Hematopoietic multipotent progenitor cell treated with erythropoietin and hydrocortisone succinate and interleukin-3 and kit ligand, for 17 days (in vitro differentiated cells): ENCODE data around the gene LRFN3.
"Not testable (repeated sequence)": the region's sequence is repeated elsewhere in the genome, so short reads cannot be mapped to it uniquely, and the experiment has no call there.

ENCODE experiments used
- DNase-seq: peaks from one replicate; pipeline ENCODE4 v3.0.0-alpha.2; 2015; ENCODE audit warnings: low spot score

Gene LRFN3

DNA sequence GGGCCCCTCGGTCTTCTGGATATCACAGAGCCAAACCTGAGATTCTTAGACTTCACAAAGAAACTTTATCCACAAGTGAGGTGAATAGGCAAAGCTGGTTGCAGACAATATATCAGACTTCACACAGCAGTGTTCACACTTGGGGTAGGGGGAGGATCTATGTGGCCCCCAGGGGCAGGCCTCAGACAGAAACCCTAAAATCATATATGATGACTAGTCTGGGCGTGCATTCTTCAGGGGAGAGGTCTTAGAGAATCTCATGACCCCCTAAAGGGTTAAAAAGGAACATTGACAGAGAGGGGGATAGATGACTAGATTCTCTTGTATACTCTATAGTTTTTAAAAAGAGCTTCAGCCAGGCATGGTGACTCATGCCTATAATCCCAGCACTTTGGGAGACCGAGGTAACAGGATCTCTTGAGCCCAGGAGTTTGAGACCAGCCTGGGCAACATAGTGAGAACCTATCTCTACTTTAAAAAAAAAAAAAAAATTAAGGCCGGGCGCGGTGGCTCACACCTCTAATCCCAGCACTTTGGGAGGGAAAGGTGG is 30.9 kb upstream of the LRFN3 start:
- DNase-seq = no peak

DNA sequence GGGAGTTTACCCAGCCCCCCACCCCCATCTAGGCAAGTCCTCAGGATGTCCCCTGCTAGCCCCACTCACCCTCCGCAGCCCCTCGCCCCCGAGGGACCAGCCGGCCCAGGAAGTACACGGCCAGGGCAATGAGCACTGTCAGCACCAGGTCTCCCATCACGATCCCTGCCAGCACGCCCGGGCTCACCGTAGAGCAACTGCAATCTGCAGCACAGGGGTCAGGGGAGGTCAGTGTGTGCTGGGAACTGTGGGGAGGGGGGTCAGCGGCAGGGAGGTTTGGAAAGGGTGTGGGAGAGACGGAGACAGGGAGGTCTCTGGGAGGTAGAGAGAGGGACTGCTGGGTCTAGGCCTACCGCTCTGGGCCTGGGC is 28.8 kb upstream of the LRFN3 start:
- no peak for DNase-seq

DNA sequence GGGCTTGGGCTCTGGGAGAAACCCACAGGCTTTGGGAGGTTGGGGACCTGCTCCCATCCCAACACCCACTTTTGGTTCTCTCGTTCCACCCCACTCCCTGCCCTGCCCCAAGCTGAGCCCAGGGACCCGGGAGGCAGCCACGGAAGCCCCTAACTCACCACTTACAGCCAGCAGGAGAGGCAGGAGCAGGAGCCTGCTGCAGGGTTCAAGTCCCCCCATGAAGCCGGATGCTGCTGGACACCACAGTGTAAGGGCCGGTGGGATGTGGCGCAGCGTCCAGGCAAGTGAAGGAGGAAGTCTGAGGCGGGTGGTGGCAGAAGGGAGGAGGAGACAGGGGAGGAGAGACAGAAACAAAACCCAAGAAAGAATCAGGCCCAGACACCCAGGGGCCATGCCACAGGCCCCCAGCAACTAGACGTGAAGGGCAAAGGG is 28.1 kb upstream of the LRFN3 start, which contains the start of gene TYROBP:
TYROBP (minus strand) TSS at position 286 of the 432 bp plus-strand sequence; CDS start at position 219, 67 bp downstream.
- DNase-seq = no peak

DNA sequence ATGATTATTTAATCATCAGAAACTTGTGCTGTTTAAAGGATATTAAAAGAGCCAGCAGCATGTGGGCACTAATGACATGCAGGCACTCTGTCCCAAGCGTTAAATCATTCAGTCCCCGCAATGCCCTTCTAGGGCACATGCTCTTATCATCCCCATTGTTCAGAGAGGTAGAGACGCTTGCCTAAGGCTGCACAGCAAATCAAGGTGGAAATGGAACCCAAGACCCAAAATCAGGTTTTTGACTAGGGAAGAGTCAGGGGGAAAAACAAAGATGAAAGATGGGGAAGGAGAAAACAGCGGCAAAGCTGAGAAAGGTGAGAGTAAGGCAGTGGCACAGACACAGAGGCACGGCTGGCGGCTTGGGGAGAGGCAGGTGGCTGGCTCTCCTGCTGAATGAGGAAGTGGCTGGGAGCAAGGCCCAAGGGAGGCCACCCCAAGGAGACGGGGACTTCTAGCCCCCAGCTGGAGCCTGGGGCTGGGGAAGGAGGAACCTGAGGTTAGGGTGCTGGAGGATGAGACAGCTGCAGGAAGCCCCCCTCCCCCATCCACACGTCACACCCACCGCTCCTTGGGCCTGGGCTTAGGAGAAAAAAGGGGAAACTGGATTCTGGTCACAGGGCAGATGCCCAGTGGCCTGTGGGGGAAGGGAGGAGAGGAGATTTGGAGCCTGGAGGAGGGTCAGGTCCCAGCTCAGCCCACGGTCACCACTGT is 27.0 kb upstream of the LRFN3 start:
- DNase-seq = no peak

DNA sequence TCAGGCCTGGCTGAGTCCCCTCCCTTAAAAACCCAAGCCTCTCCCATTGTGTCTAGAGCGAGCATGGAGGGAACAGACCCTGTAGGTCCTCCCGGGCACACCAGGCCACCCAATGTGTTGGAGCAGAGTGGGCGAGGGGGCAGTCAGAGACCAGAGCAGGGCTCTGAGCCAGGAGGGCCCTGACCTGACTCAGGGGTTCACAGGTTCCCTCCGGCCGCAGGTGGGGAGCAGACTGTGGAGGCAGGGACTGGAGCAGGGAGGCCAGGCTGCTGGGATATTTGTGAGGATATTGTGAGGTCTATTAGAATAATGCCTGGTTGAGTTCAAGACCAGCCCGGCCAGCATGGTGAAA is 26.5 kb upstream of the LRFN3 start:
- no peak for DNase-seq

DNA sequence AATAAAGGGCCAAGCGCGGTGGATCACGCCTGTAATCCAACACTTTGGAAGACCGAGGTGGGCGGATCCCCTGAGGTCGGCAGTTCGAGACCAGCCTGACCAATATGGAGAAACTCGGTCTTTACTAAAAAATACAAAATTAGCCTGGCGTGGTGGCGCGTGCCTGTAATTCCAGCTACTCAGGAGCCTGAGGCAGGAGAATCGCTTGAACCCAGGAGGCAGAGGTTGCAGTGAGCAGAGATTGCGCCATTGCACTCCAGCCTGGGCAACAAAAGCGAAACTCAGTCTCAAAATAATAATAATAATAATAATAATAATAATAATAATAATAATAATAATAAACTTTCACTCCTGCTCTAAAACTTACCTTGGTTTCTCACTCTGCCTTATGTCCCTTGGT is 25.8 kb upstream of the LRFN3 start:
- DNase-seq = not testable (repeated sequence)

DNA sequence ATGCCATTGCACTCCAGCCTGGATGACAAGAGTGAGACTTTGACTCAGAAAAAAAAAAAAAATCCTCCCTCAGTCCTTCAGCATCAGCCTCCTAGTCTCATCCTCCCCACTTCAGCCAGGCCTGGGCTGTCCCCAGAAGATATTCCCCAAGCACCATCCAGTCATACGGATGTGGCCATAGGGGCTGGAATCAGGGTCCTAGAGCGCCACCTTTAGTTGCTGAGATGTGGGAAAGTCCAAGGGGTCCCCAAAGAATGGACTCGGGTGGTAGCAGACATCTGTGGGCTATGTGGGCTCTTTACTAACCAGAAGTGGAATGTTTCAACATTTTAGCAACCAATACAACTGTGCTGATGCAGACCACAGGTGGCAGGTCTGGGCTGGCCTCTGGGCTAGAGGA is 25.0 kb upstream of the LRFN3 start:
- no peak for DNase-seq

DNA sequence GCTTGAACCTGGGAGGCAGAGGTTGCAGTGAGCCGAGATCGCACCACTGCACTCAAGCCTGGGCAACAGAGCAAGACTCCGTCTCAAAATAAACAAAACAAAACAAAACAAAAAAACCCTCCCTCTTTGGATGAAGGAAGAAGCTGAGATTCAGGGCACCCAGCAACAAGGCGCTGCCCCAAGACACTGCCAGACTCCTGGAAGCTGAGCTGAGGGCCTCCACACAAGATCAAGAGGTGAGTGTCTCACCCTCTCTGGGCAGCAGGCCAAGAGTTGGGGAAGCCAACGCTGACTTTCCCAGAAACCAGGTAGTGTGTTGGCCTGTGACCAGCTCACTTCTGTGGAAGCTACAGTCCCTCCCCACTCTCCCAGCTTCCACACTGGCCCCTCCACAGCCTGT is 24.4 kb upstream of the LRFN3 start:
- DNase-seq = no peak

DNA sequence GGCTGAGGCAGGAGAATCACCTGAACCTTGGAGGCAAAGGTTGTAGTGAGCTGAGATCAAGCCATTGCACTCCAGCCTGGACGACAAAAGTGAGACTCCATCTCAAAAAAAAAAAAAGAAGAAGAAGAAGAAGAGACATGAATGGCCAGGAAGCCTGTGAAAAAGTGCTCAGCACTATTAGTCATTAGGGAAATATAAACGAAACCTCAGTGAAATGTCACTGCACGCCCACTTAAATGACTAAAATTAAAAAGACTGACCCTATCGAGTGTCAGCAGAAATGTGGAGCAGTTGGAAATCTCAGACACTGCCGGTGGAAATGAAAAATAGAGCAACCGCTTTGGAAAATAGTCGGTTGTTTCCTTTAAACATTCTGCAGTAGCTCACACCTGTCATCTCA is 22.6 kb upstream of the LRFN3 start:
- DNase-seq = no peak

DNA sequence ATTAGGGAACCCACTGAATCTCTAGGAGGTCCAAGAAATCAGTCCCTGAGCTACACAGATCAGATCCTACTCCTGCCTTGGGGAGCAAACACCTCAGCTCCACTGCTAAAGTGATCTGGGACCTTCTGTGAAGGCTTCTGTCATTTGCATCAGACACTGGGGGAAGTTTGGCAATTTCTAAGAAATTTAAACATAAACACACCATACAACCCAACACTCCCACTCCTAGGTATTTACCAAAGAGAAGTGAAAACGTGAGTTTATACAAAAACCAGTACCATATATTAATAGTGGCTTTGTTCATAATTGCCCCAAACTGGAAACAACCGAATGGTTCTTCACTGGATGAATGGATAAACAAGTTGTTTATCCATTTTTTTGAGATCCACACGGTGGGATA is 20.7 kb upstream of the LRFN3 start:
- DNase-seq = no peak

DNA sequence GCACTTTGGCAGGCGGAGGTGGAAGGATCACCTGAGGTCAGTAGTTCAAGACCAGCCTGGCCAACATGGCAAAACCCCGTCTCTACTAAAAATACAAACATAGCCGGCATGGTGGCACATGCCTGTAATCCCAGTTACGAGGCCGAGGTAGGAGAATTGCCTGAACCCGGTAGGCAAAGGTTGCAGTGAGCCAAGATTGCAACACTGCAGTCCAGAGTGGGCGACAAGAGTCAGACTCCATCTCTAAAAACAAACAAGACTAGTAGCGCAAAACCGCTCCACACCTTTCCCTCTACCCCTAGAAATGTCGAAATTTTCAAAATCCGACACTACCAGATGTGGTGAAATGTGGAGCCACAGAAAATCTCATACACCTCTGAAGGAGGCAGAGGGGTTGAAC is 16.9 kb upstream of the LRFN3 start:
- DNase-seq = no peak

DNA sequence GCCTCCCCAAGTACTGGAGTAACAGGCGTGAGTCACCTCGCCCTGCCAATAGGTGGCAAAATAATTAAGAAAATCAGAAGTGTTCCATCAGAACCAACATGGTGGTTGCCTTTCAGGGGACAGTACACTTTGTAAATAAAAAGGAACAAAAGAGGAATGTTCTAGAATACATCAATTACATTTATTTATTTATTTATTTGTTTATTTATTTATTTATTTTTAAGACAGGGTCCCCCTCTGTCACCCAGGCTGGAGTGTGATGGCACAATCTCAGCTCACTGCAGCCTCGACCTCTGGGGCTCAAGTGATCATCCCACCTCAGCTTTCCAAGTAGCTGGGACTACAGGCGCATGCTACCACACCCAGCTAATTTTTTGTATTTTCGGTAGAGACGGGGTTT is 15.2 kb upstream of the LRFN3 start:
- no peak for DNase-seq

DNA sequence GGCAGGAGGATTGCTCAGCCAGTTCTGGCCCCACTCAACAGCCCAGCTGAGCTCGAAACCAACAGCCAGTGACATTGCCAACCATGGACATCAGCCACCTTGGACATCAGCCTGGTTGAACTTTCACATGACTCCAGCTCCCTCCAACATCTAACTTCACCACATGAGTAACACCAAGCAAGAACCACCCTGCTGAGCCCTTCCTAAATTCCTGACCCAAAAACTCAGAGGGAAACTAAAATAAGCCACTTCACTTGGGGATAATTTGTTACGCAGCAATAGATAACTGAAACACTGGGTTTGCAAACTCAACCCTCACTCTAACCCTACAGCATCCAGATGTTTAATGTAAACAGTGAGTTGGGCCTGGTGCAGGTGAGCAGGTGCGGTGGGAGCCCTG is 10.7 kb upstream of the LRFN3 start:
- no peak for DNase-seq

DNA sequence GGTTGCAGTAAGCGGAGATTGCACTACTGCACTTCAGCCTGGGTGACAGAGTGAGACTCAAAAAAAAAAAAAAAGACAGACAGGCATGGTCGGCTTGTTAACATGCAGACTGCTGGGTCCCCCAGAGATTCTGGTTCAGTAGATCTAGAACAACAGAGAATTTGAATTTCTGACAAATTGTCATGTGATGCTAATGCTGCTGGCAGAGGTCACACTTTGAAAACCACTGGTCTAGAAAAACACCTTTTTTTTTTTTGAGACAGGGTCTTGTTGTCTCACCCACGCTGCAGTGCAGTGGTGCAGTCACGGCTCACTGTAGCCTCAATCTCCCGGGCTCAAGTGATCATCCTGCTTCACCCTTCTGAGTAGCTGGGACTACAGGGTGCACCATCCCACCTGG is 7.7 kb upstream of the LRFN3 start:
- no peak for DNase-seq

DNA sequence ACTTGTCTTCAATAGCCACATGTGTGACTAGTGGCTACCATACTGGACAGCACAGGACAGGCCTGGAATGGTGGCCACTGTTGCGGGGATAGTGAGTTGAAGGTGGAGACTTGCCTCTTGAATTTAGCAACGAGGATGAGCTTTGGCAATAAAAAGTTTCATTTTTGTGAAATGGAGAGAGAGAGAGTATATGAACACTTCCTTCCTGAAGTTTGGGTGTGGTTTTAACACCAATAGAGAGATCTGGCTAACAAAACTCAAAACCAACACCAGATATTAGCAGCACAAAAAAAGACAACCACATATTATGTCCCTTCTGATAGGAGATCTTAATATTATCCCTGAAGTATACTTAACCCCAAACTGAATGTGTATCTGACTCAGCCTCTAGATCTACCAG is 6.3 kb upstream of the LRFN3 start:
- DNase-seq = no peak

DNA sequence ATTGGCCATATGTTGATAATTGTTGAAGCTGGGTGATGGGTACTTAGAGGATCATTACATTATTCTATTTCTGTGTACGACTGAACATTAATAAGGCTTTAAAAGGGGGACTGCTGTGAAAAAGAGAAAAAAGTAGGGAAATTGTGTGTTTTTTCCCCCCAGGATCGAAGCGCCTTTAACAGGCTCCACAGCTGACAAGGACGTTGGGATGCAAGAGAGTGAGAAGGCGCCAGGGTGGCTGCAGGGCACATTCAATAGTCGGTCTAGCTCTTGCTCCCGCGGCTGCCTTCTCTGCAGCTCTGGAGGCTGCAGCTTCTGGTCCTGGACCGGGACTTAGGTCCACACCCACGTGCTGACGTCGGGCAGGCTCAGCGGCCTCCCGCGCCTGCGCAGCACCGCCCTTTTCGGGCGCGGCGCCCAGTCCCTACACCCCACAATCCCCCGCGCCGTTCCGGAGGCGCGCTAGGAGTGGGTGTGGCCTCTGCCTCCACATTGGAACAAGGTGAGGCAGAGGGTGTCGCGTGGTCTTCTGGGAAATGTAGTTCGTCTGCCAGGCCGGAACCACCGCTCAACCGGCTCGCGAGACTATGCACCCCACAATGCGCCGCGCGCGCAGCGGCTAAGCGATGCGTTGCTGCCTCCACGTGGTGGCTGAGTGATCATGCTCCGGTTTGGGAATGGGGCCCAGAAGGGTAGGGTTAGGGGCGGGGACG is 4.9 kb upstream of the LRFN3 start:
- DNase-seq = peak; percentile 99

DNA sequence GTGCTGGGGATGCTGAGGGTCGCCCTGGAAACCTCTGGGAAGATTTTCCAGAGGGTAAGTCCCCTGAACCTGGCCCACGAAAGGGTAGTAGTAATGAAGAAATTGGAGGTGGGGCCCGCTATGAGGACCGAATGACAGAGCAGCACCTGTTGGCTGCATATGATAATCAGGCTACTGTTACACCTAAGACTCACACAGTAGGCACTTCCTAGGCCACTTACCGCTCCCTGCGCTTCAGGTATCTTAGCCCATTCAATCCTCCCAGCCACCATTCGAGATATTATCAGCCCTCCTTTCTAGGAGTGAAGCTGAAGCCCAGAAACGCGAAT is 4.3 kb upstream of the LRFN3 start:
- DNase-seq = no peak

DNA sequence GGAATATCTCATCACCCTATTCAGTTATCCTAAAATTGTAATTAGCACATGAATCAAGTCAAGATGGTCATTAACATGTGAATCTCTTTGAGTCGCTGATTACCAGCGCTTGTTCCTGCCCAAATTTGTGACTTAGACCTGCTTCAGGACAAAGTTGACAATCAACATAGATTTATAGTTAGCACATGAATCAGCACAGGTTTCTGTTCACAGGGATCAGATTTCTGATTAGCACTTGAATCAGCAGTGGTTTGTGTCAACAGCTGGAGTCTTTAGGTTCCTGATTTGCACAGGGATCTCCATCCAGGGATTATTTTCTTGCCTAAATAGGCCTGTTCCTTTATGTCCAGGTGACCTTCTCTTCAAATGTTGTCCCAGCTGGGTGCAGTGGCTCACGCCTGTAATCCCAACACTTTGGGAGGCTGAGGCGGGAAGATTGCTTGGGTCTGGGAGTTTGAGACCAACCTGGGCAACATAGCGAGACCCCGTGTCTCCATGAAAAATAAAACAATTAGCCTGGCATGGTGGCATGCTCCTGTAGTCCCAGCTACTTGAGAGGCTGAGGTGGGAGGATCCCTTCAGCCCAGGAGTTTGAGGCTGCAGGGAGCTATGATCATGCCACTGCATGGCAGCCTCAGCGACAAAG is 3.8 kb upstream of the LRFN3 start:
- DNase-seq = no peak

DNA sequence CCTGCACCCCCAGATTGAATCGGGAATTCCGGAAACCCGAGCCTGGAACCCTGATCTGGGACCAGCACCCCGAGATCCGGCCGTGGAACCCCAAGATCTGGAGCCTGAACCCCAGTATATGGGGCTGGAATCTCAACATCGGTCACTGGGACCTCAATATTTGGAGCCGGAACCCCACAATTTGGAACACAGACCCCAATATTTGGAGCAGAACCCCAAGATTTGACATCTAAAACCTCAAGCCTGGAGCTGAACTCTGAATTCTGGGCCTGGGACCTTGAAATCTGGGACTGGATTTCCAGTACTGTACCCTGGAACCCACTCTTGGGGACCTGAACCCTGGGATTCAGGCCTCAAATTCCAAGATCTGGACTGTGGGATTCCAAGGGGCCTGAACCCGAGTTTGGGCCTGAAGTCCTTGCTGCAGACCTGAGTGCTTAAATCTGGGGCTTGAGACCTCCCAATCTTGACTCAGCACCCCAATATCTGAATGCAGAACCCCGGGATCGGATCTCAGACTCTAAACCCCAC is 629 bp downstream of the LRFN3 start:
- DNase-seq = no peak

DNA sequence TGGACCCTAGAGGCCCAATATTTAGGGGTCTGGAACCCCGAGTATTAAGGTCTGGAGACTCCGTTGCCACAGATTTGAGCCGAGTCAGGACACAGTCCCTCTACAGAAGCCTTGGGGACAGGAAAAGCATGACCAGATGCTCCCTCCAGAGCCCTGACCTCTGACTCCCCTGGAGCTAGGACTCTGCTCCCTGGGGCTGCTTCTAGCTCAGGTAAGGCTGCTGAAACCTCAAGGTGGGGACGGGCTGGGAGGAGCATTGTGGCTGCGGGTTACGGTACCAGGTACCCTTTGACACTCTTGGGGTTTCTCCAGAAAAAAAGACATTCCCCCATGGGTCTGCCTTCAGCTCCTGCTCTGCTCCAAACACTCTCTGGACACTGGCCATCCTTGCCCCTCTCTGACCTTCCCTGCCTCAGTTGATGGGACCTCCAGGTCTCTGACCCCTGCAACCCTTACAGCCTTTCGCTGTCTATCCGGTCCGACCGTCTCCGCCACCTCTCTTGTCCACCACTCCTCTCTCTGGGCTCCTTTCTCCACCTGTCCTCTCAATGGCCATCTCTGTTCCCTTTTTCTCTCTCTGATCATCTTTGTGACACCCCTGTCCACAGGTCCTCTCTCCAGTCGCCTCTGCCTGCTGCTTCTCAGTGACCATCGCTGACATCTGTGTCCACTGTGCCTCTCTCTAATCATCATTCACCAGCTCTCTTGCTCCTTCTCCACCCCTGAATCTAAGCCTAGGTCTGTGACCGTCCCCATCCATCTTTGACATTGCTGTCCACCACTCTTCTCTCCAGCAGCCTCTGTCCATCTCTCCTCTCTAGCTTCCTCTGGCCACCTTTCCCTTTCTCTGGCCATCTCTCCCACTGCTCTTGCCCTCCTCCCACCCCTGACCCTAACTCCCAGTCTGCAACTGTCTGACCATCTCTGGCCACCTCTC is 1.4 kb downstream of the LRFN3 start:
- no peak for DNase-seq

DNA sequence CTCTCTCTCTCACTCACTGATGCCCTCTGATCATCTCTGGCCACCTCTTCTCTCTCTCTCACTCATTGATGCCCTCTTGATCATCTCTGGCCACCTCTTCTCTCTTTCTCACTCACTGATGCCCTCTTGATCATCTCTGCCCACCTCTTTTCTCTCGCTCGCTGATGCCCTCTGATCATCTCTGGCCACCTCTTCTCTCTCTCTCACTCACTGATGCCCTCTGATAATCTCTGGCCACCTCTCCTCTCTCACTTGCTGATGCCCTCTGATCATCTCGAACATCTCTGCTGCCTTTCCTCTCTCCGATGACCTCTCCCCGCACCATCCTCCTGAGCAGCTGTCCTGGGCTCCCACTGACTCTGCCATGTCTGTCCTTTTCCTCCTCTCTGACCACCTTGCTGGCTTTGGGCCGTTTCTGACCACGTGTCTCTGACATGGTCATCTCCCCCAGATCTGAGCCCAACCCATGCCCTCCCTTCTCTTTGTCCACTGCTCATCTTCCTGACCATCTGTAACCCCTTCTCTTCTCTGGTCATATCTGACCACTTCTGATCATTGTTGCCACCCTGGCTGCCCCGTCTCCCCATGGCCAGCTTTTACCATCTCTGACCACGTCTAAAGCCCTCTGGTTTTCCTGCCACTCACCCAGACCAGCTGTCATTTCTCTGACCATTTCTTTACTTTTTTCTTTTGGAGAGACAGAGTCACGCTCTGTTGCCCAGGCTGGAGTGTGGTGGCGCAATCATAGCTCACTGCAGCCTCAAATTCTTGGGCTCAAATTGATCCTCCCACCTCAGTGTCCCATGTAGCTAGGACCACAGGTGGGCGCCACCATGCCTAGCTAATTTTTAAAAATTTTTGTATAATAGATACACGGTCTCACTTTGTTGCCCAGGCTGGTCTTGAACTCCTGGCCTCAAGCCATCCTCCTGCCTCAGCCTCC is 2.4 kb downstream of the LRFN3 start:
- DNase-seq = no peak
